A549 treated with Mapracorat at 1 μM for 4 hours (cell line): ENCODE results near the gene CDC6. TPM values are rescaled to one million over a fixed set of nuclear protein-coding genes. Genes with fewer than 3 reads are reported as not detected.

Experiments
- total RNA-seq: library from RNA; stranded (reverse); fragments of 200-300 nt; extraction: Qiagen RNA extraction; gene quantifications from 5 replicates; pipeline ENCODE4 v1.2.3, GENCODE V29; 2022

The CDC6 gene
- 47.3 to 56.4 TPM (median 52.7 TPM) in 5 replicates for total RNA-seq

GRCh38 chr17:40287494-40288369 is at the start of gene CDC6:
Gene CDC6 (plus strand): TSS chr17:40287879. CDS start chr17:40289421, 1,542 bp downstream.

GRCh38 chr17:40309031-40309948 is 21.6 kb downstream of the CDC6 start, which contains the start of gene RARA:
Gene RARA (plus strand): TSS chr17:40309180. CDS start chr17:40331219, 22,039 bp downstream.

Other genes starting within 250 kb of the CDC6 start
- 46.6 to 62.3 TPM (median 55.6 TPM) in 5 replicates for gene MED24, start 233.5 kb upstream of the CDC6 start, total RNA-seq
- 21.1 to 30.3 TPM (median 28.8 TPM) in 5 replicates for gene THRA, start 224.9 kb upstream of the CDC6 start, total RNA-seq
- gene NR1D1, start 187.3 kb upstream of the CDC6 start, total RNA-seq: 8.2 to 11.4 TPM (median 10.6 TPM) in 5 replicates
- gene MSL1, start 165.9 kb upstream of the CDC6 start, total RNA-seq: 58.5 to 65.4 TPM (median 64.8 TPM) in 5 replicates
- gene CASC3, start 147.3 kb upstream of the CDC6 start, total RNA-seq: 43.9 to 47.0 TPM (median 46.0 TPM) in 5 replicates
- 2.2 to 3.4 TPM (median 2.8 TPM) in 5 replicates for gene RAPGEFL1, start 110.4 kb upstream of the CDC6 start, total RNA-seq
- gene WIPF2, start 68.6 kb upstream of the CDC6 start, total RNA-seq: 17.2 to 21.8 TPM (median 19.5 TPM) in 5 replicates
- gene RARA, start 21.3 kb downstream of the CDC6 start, total RNA-seq: 39.5 to 50.2 TPM (median 41.8 TPM) in 5 replicates
- 0.54 to 0.93 TPM (median 0.86 TPM) in 5 replicates for gene GJD3, start 76.9 kb downstream of the CDC6 start, total RNA-seq
- gene TOP2A, start 130.0 kb downstream of the CDC6 start, total RNA-seq: 192 to 232 TPM (median 208 TPM) in 5 replicates
- 2,173 to 2,922 TPM (median 2,805 TPM) in 5 replicates for gene IGFBP4, start 155.6 kb downstream of the CDC6 start, total RNA-seq
- 196 to 254 TPM (median 237 TPM) in 5 replicates for gene TNS4, start 213.7 kb downstream of the CDC6 start, total RNA-seq